Suprapubic skin (tissue), 4 donors: Measurements from ENCODE around the gene PLIN1.

ENCODE experiments used
- EP300 ChIP-seq: sonication (generic); formaldehyde crosslinking; IDR thresholded peaks from one replicate; pipeline ENCODE4 v1.6.1; 2017; ENCODE audit warnings: antibody characterized with exemption
- POLR2A ChIP-seq, 2 donors: fragments of 450-650 bp; IDR thresholded peaks; one replicate each; pipeline ENCODE4 v1.6.1; 2017; ENCODE audit warnings: antibody characterized with exemption in 2 of 2, mild to moderate bottlenecking in 2 of 2, moderate library complexity in 2 of 2
- POLR2AphosphoS5 ChIP-seq, 3 donors: sonication (generic); formaldehyde crosslinking; IDR thresholded peaks; one replicate each; pipeline ENCODE4 v1.6.1; 2017; ENCODE audit warnings: antibody characterized with exemption in 3 of 3
- TF ChIP-seq, protein P1 (sequence below), 2 donors: fragments of 200-600 bp in 1 of 2; fragments of 450-650 bp in 1 of 2; sonication (generic) in 1 of 2; IDR thresholded peaks; one replicate each; pipeline ENCODE4 v1.5.1; 2016 to 2019; ENCODE audit warnings: antibody characterized with exemption in 2 of 2, mild to moderate bottlenecking in 1 of 2, moderate library complexity in 1 of 2

DNA sequence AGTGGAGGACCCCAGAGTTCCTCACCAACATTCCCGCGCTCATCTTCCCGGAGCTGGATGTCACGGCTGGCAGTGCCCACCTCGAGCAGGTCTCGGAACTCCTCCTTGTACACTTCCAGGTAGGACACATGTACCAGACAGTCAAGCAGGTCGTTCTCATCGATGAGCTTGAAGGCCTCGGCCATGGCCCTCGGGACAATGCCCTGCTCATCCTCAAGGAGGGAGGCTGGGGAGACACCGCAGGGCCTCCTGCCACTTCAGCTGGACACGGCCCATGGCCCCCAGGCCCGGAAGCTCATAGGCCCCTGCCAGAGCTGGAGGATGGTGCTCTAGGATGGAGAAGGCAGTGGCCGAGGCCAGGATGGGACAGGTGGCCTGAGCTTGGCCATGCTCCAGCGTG is 29.5 kb downstream of the PLIN1 start:
- TF ChIP-seq POLR2A (IDR thresholded peaks at IDR 0.05) (no peak), POLR2AphosphoS5 (IDR thresholded peaks at IDR 0.05) (no peak), EP300 (no peak)
- TF ChIP-seq, protein P1, sequence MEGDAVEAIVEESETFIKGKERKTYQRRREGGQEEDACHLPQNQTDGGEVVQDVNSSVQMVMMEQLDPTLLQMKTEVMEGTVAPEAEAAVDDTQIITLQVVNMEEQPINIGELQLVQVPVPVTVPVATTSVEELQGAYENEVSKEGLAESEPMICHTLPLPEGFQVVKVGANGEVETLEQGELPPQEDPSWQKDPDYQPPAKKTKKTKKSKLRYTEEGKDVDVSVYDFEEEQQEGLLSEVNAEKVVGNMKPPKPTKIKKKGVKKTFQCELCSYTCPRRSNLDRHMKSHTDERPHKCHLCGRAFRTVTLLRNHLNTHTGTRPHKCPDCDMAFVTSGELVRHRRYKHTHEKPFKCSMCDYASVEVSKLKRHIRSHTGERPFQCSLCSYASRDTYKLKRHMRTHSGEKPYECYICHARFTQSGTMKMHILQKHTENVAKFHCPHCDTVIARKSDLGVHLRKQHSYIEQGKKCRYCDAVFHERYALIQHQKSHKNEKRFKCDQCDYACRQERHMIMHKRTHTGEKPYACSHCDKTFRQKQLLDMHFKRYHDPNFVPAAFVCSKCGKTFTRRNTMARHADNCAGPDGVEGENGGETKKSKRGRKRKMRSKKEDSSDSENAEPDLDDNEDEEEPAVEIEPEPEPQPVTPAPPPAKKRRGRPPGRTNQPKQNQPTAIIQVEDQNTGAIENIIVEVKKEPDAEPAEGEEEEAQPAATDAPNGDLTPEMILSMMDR (IDR thresholded peaks at IDR 0.05) = no peak
